Activated T-helper 2 cell treated with anti-CD3 and anti-CD28 coated beads, Interferon-gamma antibody, Interleukin-2, Interleukin-4, amounts not matched to agents 10 μg/mL and 5 μg/mL and 100 μg/mL, durations not matched to agents 14 hours and 24 hours and 36 hours (primary cell): ENCODE results near the gene NCKAP5. TPM values are rescaled to one million over a fixed set of nuclear protein-coding genes. Genes with fewer than 3 reads are reported as not detected.

ENCODE experiments used
- DNase-seq: peaks from one replicate; pipeline ENCODE4 v3.0.0; 2021; ENCODE audit warnings: low spot score
- H3K27ac Mint-ChIP-seq: one replicate; pipeline ENCODE4 v1.8.0; 2021; ENCODE audit warnings: mixed read lengths
- H3K27me3 Mint-ChIP-seq: one replicate; pipeline ENCODE4 v1.8.0; 2021; ENCODE audit warnings: low read depth, mixed read lengths
- H3K36me3 Mint-ChIP-seq: one replicate; pipeline ENCODE4 v1.8.0; 2021; ENCODE audit warnings: low read depth, mixed read lengths
- H3K4me1 Mint-ChIP-seq: one replicate; pipeline ENCODE4 v1.8.0; 2021; ENCODE audit warnings: low read depth, mixed read lengths
- H3K4me3 Mint-ChIP-seq: one replicate; pipeline ENCODE4 v1.8.0; 2021; ENCODE audit warnings: low read depth, mild to moderate bottlenecking, moderate library complexity, mixed read lengths
- H3K9me3 Mint-ChIP-seq: one replicate; pipeline ENCODE4 v1.8.0; 2021; ENCODE audit warnings: mixed read lengths
- intact Hi-C: fragments of 100-400 bp; cut with micrococcal nuclease; formaldehyde crosslinking; loops from one replicate; pipeline ENCODE4 v1.15.1; 2023
- total RNA-seq: library from RNA; stranded (reverse); gene quantifications from 2 replicates; pipeline ENCODE4 v1.2.3, GENCODE V29; 2022

Gene NCKAP5
- total RNA-seq, 1 donor from 2014 or later = not detected

DNA sequence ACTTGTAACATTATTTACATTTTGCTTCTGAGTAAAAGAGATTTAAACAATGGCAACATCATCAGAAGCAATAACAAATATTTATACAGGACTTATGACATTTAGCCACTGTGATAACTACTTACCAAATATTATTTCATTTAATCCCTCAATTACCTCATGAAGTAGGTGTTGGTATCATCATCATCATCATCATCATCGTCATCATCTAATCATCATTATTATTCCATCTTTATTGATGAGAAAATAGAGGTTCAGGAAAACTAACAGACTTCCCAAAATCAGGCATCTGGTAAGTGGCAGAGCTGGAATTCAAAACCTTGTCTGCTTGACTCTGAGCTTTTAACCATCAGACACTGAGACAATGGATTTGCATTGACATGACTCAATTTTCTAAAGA, 204.4 kb downstream of the NCKAP5 start:
- Mint-ChIP-seq H3K27ac (no peak overlapping the region), H3K27me3 (no peaks in the 10 kb centered on the region), H3K9me3 (no peaks in the 10 kb centered on the region), H3K4me3 (no peak overlapping the region), H3K36me3 (no peaks in the 10 kb centered on the region), H3K4me1 (peaks cover 6% of the 10 kb centered on the region)
- DNase-seq = no peak
- intact Hi-C loops = no loop called here

DNA sequence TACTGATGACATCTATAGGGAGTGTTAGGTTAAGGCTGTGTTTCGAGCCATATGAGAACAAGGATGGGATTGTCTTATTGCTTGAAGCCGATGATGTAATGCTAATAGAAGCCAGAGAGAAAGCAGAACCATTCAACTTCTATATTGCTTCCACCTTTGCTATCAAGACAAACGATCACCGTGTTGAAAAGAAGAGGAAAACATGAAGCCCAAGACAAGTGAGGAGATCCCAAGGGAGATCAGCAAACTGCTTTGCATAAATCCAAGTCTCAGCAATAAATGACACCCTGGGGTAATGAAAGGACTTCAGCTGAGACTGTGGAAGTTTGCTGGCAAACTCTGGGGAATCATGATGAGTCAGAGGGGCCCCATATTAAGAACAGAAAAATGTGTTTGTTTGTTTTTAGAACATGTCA, 206.2 kb downstream of the NCKAP5 start:
- no peaks in the 10 kb centered on the region for H3K9me3 Mint-ChIP-seq
- H3K4me3 Mint-ChIP-seq = no peak overlapping the region
- intact Hi-C loops = no loop called here
- no peaks in the 10 kb centered on the region for H3K36me3 Mint-ChIP-seq
- no peak for DNase-seq
- H3K4me1 Mint-ChIP-seq = peaks cover 6% of the 10 kb centered on the region
- no peaks in the 10 kb centered on the region for H3K27me3 Mint-ChIP-seq
- no peak overlapping the region for H3K27ac Mint-ChIP-seq

- Mint-ChIP-seq H3K4me3 (no peak overlapping the region), H3K27ac (no peak overlapping the region), H3K36me3 (no peaks in the 10 kb centered on the region), H3K9me3 (no peaks in the 10 kb centered on the region), H3K4me1 (peaks cover 6% of the 10 kb centered on the region), H3K27me3 (no peaks in the 10 kb centered on the region)
- intact Hi-C loops = no loop called here
- DNase-seq = no peak
Observed at GRCh38 chr2:133360882-133361281, 207.4 kb downstream of the NCKAP5 start.

DNA sequence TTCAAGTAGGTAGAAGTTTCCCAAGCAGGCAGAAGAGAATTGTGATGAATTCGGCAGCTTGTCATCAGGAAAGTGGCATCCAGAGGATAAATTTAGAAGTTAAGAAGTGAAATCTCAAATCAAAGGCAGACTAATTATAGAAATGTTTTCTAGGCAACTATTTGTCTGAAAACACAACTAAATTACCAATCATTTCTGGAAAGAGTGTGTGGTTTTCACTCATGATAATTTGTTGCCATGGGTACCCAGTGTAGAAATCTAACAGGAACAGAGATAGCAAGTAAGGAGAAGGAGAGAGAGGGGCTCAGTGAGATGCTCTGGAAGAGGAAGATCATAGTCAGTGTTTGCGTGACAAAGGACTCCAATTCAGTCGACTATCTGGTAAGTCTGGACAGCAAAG, 208.1 kb downstream of the NCKAP5 start:
- Mint-ChIP-seq H3K27me3 (no peaks in the 10 kb centered on the region), H3K36me3 (no peaks in the 10 kb centered on the region), H3K4me1 (peaks cover 6% of the 10 kb centered on the region), H3K27ac (no peak overlapping the region), H3K4me3 (no peak overlapping the region), H3K9me3 (no peaks in the 10 kb centered on the region)
- DNase-seq = no peak
- intact Hi-C loops = no loop called here

GRCh38 chr2:133352719-133353118, 215.5 kb downstream of the NCKAP5 start:
- no peak overlapping the region for H3K27ac Mint-ChIP-seq
- H3K27me3 Mint-ChIP-seq = no peaks in the 10 kb centered on the region
- no peaks in the 10 kb centered on the region for H3K36me3 Mint-ChIP-seq
- intact Hi-C loops = no loop called here
- no peaks in the 10 kb centered on the region for H3K4me1 Mint-ChIP-seq
- DNase-seq = no peak
- no peak overlapping the region for H3K4me3 Mint-ChIP-seq
- no peaks in the 10 kb centered on the region for H3K9me3 Mint-ChIP-seq

GRCh38 chr2:133346654-133347053, 221.6 kb downstream of the NCKAP5 start:
- no peak for DNase-seq
- Mint-ChIP-seq H3K4me3 (no peak overlapping the region), H3K4me1 (no peaks in the 10 kb centered on the region), H3K9me3 (no peaks in the 10 kb centered on the region), H3K36me3 (no peaks in the 10 kb centered on the region), H3K27me3 (no peaks in the 10 kb centered on the region), H3K27ac (no peak overlapping the region)
- intact Hi-C loops = no loop called here

GRCh38 chr2:133345638-133346037, 222.6 kb downstream of the NCKAP5 start:
- Mint-ChIP-seq H3K4me3 (no peak overlapping the region), H3K27me3 (no peaks in the 10 kb centered on the region), H3K27ac (no peak overlapping the region), H3K4me1 (no peaks in the 10 kb centered on the region), H3K9me3 (no peaks in the 10 kb centered on the region), H3K36me3 (no peaks in the 10 kb centered on the region)
- intact Hi-C loops = no loop called here
- DNase-seq = no peak

DNA sequence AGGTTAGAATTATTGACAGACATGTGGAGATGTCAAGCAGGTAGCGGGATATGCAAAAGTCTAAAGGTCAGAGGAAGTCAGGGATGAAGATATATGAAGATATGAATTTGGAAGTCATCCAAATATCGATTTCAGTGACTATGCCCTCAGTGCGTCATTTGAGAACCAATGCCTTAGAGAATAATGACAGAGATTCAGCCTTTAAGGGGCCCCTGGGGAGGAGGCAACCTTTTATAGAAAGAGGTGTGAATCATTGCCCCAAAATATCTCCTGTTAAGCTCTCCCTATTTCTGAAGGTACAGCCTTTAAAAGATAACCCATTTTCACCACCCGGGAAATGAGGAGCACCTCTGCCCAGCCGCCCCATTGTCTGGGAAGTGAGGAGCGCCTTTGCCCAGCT, 223.4 kb downstream of the NCKAP5 start:
- no peak overlapping the region for H3K4me3 Mint-ChIP-seq
- DNase-seq = no peak

GRCh38 chr2:133343018-133343352, 225.3 kb downstream of the NCKAP5 start:
- H3K4me3 Mint-ChIP-seq = no peak overlapping the region
- DNase-seq = no peak
- H3K36me3 Mint-ChIP-seq = no peaks in the 10 kb centered on the region

More for the DNA sequence above, 223.4 kb downstream of the NCKAP5 start:
- Mint-ChIP-seq H3K27ac (no peak overlapping the region), H3K27me3 (no peaks in the 10 kb centered on the region), H3K9me3 (no peaks in the 10 kb centered on the region), H3K4me1 (no peaks in the 10 kb centered on the region), H3K36me3 (no peaks in the 10 kb centered on the region)
- intact Hi-C loops = no loop called here

DNA sequence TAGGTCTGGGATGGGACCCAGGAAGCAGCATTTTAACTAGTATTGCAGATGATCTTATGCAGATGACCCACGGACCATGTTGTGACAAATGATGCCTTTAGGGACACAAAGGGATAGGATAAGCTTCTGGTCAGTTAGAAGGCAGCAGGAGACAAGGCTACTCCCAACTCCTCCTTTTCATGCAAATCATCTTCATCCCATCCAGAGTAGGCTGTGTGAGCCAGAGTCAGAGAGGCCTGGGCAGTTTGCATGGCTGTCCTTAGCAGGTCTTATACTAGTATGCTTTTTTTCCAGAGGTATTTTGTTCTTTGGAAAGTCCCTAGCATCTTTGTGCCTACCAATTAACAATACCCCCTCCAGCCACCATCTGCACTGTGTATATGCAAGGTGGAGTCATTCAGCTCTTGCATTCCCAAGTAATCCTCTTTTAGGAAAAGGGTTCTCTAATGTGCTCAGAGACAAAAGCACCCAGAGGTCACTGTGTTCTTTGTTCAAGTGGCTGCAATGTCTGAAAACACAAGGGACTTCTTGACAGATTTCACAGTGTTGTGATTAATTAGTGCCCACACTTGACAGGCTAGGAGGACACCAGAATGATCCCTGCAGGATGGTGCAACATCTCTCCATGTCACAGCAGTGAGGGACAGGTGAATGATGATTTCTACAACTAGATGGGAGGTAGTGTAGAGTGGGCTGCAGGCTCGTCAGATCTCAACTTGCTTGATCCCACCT, 225.8 kb downstream of the NCKAP5 start:
- H3K4me3 Mint-ChIP-seq = no peak overlapping the region
- no peak overlapping the region for H3K27ac Mint-ChIP-seq
- no peak for DNase-seq
- intact Hi-C loops = no loop called here
- no peaks in the 10 kb centered on the region for H3K4me1 Mint-ChIP-seq
- no peaks in the 10 kb centered on the region for H3K9me3 Mint-ChIP-seq
- no peaks in the 10 kb centered on the region for H3K27me3 Mint-ChIP-seq
- no peaks in the 10 kb centered on the region for H3K36me3 Mint-ChIP-seq

More at GRCh38 chr2:133343018-133343352, 225.3 kb downstream of the NCKAP5 start:
- Mint-ChIP-seq H3K27me3 (no peaks in the 10 kb centered on the region), H3K4me1 (no peaks in the 10 kb centered on the region), H3K27ac (no peak overlapping the region), H3K9me3 (no peaks in the 10 kb centered on the region)
- intact Hi-C loops = no loop called here

DNA sequence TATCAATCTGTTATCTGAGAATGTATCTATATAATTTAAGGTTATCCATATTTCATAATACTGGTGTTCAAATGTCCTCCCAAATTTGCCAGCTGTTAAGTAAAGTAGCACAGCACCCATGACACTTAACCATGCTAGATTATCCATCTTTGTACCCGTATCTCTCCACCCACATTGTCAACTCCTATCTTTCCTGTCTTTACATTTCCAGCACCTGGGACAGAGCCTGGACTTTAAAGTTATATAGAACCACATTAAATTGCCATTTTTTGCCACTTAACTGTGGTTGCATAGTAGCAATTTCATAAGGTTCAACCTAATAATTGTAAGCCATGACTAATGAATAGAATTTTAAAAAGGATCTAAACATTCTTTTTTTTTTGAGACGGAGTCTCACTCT, 226.7 kb downstream of the NCKAP5 start:
- Mint-ChIP-seq H3K36me3 (no peaks in the 10 kb centered on the region), H3K27me3 (no peaks in the 10 kb centered on the region)
- no peak for DNase-seq

GRCh38 chr2:133338224-133338623, 230.0 kb downstream of the NCKAP5 start:
- H3K9me3 Mint-ChIP-seq = no peaks in the 10 kb centered on the region
- intact Hi-C loops = no loop called here
- no peaks in the 10 kb centered on the region for H3K36me3 Mint-ChIP-seq
- no peaks in the 10 kb centered on the region for H3K27me3 Mint-ChIP-seq
- no peak overlapping the region for H3K4me3 Mint-ChIP-seq
- no peak overlapping the region for H3K27ac Mint-ChIP-seq
- no peak for DNase-seq
- H3K4me1 Mint-ChIP-seq = no peaks in the 10 kb centered on the region

More for the DNA sequence above, 226.7 kb downstream of the NCKAP5 start:
- Mint-ChIP-seq H3K27ac (no peak overlapping the region), H3K4me1 (no peaks in the 10 kb centered on the region), H3K9me3 (no peaks in the 10 kb centered on the region), H3K4me3 (no peak overlapping the region)
- intact Hi-C loops = no loop called here

DNA sequence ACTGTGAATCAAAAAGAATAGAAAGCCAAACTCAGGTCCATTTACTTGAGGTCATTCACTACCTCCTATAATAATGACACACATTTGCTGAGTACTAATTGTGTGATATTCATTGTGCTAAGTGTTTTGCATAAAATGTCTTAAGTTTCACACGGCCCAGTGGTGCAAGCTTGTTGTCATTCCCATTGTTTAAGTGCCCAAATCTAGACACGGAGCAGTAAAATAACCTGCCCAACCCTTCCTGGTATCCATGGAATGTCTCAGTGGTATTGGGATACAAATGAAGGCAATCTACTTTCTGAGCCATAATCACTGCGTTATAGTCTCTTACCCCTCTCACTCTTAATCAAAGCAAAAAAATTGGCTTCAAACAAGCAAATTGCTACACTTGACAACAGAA, 233.3 kb downstream of the NCKAP5 start:
- H3K27ac Mint-ChIP-seq = no peak overlapping the region
- H3K9me3 Mint-ChIP-seq = no peaks in the 10 kb centered on the region
- intact Hi-C loops = no loop called here
- no peak overlapping the region for H3K4me3 Mint-ChIP-seq
- H3K36me3 Mint-ChIP-seq = no peaks in the 10 kb centered on the region
- DNase-seq = no peak
- no peaks in the 10 kb centered on the region for H3K27me3 Mint-ChIP-seq
- no peaks in the 10 kb centered on the region for H3K4me1 Mint-ChIP-seq

DNA sequence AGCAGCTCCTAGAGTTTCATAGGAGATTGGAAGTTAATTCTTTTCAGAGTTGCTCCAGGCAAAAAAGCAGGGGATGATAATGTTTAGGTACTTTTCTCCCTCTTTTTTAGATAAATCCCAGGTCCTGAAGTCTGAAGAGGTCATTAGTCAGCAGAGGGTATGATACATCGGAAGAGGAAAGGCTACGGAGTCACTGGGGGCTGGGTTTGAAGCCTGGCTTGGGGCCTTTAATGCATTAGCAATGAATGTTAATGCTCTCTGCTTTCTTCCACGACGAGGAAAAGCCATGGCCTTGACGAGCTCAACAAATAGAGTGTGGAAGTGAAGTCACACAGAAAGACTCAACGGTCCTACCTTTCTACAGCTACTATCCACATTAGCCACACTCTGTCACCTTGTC, 235.1 kb downstream of the NCKAP5 start:
- DNase-seq = no peak
- Mint-ChIP-seq H3K36me3 (no peaks in the 10 kb centered on the region), H3K9me3 (no peaks in the 10 kb centered on the region), H3K27me3 (no peaks in the 10 kb centered on the region), H3K4me3 (no peak overlapping the region), H3K4me1 (no peaks in the 10 kb centered on the region), H3K27ac (no peak overlapping the region)
- intact Hi-C loops = no loop called here
